HepG2 (cell line): ENCODE results near the gene CLBA1.

Experiments
- CTCF ChIP-seq: sonication (generic); formaldehyde crosslinking; IDR thresholded peaks from 2 replicates; pipeline ENCODE4 v1.5.0; 2020; ENCODE audit warnings: mild to moderate bottlenecking, missing genetic modification reagents, moderate library complexity
- FOSL2 ChIP-seq: sonication (generic); formaldehyde crosslinking; IDR thresholded peaks from 2 replicates; pipeline ENCODE4 v1.4.0; 2020; ENCODE audit warnings: missing genetic modification reagents
- PRDM10 ChIP-seq: sonication (generic); formaldehyde crosslinking; IDR thresholded peaks from 2 replicates; pipeline ENCODE4 v1.4.0; 2020; ENCODE audit warnings: low read depth, missing genetic modification reagents
- TMF1 ChIP-seq: sonication (generic); formaldehyde crosslinking; IDR thresholded peaks from 2 replicates; pipeline ENCODE4 v1.8.1; 2022; ENCODE audit warnings: low read depth, missing genetic modification reagents
- ZNF562 ChIP-seq: sonication (generic); formaldehyde crosslinking; IDR thresholded peaks from 2 replicates; pipeline ENCODE4 v1.8.0; 2022; ENCODE audit warnings: missing genetic modification reagents, borderline replicate concordance

- TF ChIP-seq ZNF562 (CRISPR knock-in tag), result no peak
- no peak for TF ChIP-seq PRDM10 (CRISPR knock-in tag)
- no peak for TF ChIP-seq CTCF (CRISPR knock-in tag)
- no peak for TF ChIP-seq FOSL2 (CRISPR knock-in tag)
- TF ChIP-seq TMF1 (CRISPR knock-in tag), result no peak
Observed at GRCh38 chr14:104989236-104989950, 3.8 kb downstream of the CLBA1 start.
